ENCODE results near the gene NFILZ.

DNA sequence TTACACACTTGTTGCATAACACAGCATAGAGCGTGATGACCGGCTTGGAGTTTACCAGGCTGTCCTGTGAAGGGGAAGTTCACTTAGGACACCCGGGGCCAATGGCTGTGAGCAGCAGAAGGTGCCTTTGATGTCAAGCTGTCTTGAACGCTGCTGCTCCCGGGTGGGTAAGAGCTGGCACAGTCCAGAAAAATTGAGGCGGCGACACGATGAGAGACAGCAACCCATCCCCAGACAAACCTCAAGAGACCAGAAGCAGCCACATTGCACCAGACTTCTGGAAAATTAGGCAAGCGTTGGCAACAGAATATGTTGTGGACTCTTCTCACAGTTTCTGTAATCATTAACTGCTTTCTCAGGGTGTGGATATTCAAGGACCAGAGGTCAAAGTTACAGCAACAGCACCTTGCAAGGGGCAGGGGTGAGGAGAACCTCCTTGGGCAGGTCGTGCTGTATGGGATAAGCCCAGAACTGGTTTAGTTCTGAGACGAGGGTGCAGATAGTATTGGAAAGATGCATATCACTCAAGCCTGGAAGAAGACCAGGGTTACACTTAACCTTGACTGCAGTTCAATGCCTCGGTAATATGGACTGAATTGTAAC is 10.1 kb downstream of the NFILZ start:
- TF ChIP-seq POLR2A (IDR thresholded peaks at IDR 0.05): no peak
- TF ChIP-seq, protein P1, sequence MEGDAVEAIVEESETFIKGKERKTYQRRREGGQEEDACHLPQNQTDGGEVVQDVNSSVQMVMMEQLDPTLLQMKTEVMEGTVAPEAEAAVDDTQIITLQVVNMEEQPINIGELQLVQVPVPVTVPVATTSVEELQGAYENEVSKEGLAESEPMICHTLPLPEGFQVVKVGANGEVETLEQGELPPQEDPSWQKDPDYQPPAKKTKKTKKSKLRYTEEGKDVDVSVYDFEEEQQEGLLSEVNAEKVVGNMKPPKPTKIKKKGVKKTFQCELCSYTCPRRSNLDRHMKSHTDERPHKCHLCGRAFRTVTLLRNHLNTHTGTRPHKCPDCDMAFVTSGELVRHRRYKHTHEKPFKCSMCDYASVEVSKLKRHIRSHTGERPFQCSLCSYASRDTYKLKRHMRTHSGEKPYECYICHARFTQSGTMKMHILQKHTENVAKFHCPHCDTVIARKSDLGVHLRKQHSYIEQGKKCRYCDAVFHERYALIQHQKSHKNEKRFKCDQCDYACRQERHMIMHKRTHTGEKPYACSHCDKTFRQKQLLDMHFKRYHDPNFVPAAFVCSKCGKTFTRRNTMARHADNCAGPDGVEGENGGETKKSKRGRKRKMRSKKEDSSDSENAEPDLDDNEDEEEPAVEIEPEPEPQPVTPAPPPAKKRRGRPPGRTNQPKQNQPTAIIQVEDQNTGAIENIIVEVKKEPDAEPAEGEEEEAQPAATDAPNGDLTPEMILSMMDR (IDR thresholded peaks at IDR 0.05): no peak
- TF ChIP-seq POLR2AphosphoS5 (IDR thresholded peaks at IDR 0.05): no peak
- no peak for TF ChIP-seq EP300 (IDR thresholded peaks at IDR 0.05)
